GM12864 (cell line): ENCODE results near the gene AMZ1.
"Not testable (repeated sequence)": the region's sequence is repeated elsewhere in the genome, so short reads cannot be mapped to it uniquely, and the experiment has no call there.

Experiments used
- DNase-seq: peaks from one replicate; pipeline ENCODE4 v3.0.0-alpha.2; 2011; ENCODE audit warnings: low read depth
- H3K4me3 ChIP-seq: 2 replicates; pipeline ENCODE4 v1.5.1; 2011; ENCODE audit warnings: mild to moderate bottlenecking, low read depth, low read length, control low read depth
- TF ChIP-seq, protein P1 (sequence below): IDR thresholded peaks from 2 replicates; pipeline ENCODE4 v1.5.1; 2011; ENCODE audit warnings: low read depth, mild to moderate bottlenecking, moderate library complexity, low read length, control low read depth, inconsistent platforms; ENCODE audit errors: missing control alignments

The AMZ1 gene

DNA sequence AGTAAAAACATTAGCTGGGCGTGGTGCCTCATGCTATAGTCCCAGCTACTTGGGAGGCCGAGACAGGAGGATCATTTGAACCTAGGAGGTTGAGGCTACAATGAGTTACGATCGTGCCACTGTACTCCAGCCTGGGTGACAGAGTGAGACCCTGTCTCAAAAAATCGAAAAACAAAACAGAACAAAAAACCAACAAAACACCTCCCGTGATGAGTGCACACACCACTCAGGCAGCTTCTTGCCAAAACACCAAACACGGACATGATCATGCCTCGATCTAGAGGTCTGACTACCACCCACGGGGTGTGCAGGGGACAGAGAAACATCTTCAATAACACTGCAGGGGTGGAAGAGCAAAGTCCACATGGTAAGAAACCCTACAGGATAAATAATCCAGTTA, 44.4 kb downstream of the AMZ1 start:
- H3K4me3 ChIP-seq = no peak overlapping the region
- DNase-seq = no peak
- TF ChIP-seq, protein P1, sequence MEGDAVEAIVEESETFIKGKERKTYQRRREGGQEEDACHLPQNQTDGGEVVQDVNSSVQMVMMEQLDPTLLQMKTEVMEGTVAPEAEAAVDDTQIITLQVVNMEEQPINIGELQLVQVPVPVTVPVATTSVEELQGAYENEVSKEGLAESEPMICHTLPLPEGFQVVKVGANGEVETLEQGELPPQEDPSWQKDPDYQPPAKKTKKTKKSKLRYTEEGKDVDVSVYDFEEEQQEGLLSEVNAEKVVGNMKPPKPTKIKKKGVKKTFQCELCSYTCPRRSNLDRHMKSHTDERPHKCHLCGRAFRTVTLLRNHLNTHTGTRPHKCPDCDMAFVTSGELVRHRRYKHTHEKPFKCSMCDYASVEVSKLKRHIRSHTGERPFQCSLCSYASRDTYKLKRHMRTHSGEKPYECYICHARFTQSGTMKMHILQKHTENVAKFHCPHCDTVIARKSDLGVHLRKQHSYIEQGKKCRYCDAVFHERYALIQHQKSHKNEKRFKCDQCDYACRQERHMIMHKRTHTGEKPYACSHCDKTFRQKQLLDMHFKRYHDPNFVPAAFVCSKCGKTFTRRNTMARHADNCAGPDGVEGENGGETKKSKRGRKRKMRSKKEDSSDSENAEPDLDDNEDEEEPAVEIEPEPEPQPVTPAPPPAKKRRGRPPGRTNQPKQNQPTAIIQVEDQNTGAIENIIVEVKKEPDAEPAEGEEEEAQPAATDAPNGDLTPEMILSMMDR = no peak

DNA sequence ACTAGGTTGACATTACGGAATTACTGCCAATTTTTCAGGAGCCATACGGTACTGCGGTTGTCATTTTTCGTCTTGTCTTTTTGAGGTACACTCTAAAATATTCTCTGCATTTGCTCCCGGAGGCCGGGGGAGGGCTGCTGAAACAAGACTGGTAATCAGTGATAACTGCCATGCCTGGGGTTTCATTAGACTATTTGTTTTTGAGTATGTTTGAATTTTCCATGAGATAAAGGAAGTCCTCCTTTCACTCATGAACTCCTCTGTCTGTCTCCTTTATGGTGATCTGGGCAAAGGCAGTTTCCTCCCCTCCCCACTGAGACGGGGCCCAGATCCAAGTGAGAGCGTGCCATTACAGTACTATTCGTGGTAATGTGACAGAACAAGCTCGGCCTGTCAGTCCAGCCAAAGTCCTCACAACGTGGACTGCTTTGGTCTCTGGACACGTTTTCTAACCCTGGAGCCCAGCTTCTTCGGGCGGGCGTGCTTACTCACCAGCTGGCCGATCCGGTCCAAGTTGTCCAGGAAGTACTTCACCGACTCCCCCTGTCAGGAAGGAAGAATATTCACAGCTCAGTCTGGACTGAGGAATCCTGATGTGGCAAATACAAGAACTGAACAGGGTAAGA, 45.1 kb downstream of the AMZ1 start:
- no peak for DNase-seq
- TF ChIP-seq, protein P1 = no peak
- no peak overlapping the region for H3K4me3 ChIP-seq

DNA sequence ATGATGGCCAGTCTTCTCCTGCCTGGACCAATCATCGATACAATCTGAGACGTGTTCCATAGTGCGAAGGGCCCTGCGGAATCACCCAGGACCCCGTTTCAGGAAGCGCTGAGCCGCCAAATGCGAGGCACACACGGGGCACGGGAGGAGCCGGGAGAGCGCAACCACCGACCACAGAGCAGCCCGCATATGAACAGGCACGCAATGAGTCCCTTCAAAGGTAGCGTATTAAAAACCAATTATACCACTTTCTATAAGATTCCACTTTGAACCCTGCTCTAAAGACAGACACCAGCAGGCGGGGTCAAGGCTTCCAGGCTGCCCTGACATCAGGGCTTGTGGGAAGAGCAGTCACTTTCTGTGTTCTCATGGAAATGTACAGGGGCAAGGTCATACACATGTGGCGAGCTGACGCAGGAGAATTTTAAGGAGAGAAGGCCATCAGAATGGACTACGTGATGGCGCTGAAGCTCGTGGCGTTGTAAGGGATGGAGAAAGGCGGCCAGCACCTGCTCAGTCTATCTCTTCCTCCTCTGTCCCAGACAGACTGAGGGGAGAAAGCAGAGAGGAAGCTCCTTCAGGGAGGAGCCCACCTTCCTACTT, 46.2 kb downstream of the AMZ1 start:
- no peak overlapping the region for H3K4me3 ChIP-seq
- TF ChIP-seq, protein P1 = no peak
- DNase-seq = no peak

DNA sequence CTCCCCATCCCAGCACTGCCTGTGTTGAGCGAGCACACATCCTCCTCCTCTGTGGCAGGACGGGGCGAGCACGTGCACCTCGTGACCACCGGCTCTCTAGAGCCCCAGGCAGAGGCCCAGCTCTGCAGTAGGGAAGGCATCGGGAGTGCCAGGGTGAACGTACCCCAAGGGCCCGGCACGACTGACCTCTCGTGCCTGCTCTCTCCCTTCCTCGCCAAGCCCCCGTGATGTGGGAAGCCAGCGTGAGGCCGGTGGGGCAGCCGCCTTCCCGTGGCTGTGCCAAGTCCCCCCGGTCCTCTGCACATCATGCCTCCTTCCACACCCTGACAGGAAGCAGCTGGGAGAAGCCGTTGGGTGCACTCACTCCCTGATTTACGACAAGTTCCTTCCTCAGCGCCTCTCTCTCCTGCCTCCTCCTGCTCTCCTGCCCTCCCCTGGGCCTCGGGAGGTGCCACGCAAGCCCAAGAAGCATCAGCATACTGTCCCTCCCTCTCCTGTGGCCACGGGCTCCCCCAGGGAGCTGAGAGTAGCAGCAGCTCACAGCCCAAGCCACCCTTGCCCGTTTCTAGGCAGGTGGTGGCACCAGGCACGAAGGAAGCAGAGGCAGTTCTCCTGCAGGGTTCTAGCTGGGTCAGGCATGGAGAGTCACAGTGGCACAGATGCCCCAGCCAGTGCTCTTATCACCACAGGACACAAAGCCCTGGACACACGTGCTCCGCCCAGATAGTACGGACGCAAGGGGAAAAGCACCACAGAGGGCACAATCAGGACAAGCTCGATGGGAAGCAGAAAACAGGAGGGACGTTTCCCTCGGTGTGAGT, 47.0 kb downstream of the AMZ1 start:
- no peak overlapping the region for H3K4me3 ChIP-seq
- TF ChIP-seq, protein P1 = no peak
- DNase-seq = no peak

DNA sequence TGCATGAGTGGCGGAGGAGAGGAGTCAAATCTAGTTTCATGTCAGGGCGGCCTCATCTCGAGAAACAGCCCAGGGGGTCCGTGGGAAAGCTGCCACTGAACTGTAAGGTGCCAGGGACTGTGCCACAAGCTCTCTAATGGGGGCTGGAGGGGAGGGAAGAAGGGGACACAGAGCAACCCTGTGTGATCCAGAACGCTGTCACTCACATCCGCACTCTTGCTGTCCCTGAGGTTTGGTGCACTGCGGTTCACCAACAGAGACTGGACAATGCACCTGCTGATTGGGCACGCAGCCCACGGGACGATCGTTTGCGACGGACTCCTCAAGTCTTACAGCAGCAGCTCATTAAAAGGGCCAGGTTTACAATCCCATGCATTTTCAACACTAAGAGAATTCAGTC, 47.7 kb downstream of the AMZ1 start:
- TF ChIP-seq, protein P1 = no peak
- no peak overlapping the region for H3K4me3 ChIP-seq
- no peak for DNase-seq

DNA sequence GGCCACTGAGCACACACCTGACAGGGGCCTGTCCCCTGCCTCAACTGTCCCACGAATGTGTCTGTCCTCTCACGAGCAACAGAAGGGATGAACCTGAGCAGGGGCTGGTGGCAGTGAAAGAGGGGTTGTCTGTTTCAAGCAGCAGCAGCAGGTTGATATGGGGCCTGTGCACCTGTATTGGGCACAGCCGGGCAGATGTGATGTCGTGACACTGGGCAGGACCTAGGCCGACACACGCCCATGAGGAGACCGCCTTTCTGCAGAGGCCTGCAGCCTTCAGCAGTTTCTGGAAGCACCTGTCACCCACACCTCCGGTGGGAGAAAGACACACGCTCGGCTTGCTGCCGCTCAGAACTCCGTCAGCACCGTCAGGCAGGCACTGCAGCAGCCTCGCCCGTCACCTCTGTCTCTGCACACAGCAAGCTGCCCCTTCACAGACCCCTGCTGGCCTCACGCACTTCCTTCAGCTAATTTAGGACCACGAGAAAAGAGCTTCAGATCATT, 48.5 kb downstream of the AMZ1 start:
- TF ChIP-seq, protein P1 = no peak
- no peak overlapping the region for H3K4me3 ChIP-seq
- DNase-seq = no peak

DNA sequence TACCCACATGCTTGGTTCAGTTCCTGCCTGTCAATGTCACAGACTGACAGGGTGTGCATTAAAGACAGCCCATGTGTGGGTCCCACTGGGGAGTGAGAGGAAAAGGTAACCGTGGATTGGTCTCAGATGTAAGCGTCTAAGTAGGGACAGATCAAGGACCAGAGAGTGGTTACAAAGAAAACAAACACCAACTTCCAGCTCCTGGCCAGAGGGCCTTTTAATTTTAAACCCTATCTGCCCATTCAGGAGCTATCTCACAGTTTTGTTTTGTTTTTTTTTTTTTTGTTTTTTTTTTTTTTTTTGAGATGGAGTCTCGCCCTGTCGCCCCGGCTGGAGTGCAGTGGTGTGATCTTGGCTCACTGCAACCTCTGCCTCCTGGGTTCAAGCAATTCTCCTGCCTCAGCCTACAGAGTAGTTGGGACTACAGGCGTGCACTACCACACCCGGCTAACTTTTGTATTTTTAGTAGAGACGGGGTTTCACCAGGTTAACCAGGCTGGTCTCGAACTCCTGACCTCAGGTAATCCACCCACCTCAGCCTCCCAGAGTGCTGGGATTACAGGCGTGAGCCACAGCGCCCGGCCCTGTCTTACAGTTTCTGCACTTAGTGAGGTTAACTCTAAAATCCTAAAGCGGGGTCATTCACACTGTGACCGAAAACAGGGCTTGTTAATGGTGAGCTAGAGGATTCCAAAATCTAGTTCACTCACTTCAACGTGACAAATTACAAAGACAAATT, 49.2 kb downstream of the AMZ1 start:
- H3K4me3 ChIP-seq, DNase-seq: not testable (repeated sequence)
